Loucy (cell line): Measurements from ENCODE around the gene PIP5K1A.
"Not testable (repeated sequence)": the region's sequence is repeated elsewhere in the genome, so short reads cannot be mapped to it uniquely, and the experiment has no call there.

Experiments used
- H2AFZ ChIP-seq: fragments of 200-600 bp; sonication (generic); 2 replicates; pipeline ENCODE4 v1.6.0; 2016; ENCODE audit warnings: antibody characterized with exemption, mild to moderate bottlenecking, low read length, moderate library complexity
- H3F3A ChIP-seq: fragments of 200-600 bp; 2 replicates; pipeline ENCODE4 v1.6.0; 2016; ENCODE audit warnings: antibody characterized with exemption, low read depth, mild to moderate bottlenecking
- H3K27me3 ChIP-seq: fragments of 200-600 bp; sonication (generic); 2 replicates; pipeline ENCODE4 v1.6.1; 2014; ENCODE audit warnings: low read length, mild to moderate bottlenecking; ENCODE audit not compliant: insufficient read depth, poor library complexity, severe bottlenecking
- H3K36me3 ChIP-seq: fragments of 200-600 bp; sonication (generic); 2 replicates; pipeline ENCODE4 v1.6.1; 2016; ENCODE audit warnings: low read length; ENCODE audit not compliant: insufficient read depth
- H3K4me1 ChIP-seq: fragments of 200-600 bp; sonication (generic); 2 replicates; pipeline ENCODE4 v1.5.1; 2014; ENCODE audit warnings: low read length, mild to moderate bottlenecking; ENCODE audit not compliant: insufficient read depth, poor library complexity, severe bottlenecking
- H3K4me2 ChIP-seq: fragments of 200-600 bp; sonication (generic); 2 replicates; pipeline ENCODE4 v1.6.0; 2014; ENCODE audit warnings: antibody characterized with exemption, low read length, low read depth, mild to moderate bottlenecking; ENCODE audit not compliant: poor library complexity, severe bottlenecking
- H3K4me3 ChIP-seq: fragments of 200-600 bp; sonication (generic); 2 replicates; pipeline ENCODE4 v1.5.1; 2014; ENCODE audit warnings: low read length, mild to moderate bottlenecking, mixed read lengths; ENCODE audit not compliant: poor library complexity, severe bottlenecking
- H3K79me2 ChIP-seq: fragments of 200-600 bp; sonication (generic); 2 replicates; pipeline ENCODE4 v1.6.1; 2014; ENCODE audit warnings: low read length; ENCODE audit not compliant: insufficient read depth
- H3K9ac ChIP-seq: fragments of 200-600 bp; sonication (generic); 2 replicates; pipeline ENCODE4 v1.6.0; 2014; ENCODE audit warnings: mild to moderate bottlenecking, low read depth, low read length, moderate library complexity; ENCODE audit not compliant: poor library complexity, severe bottlenecking
- H3K9me2 ChIP-seq: fragments of 200-600 bp; sonication (generic); replicated peaks from 2 replicates; pipeline ENCODE4 v1.6.1; 2016; ENCODE audit warnings: low read depth, low read length, mixed read lengths
- H3K9me3 ChIP-seq: fragments of 200-600 bp; sonication (generic); 2 replicates; pipeline ENCODE4 v1.6.1; 2014; ENCODE audit warnings: mild to moderate bottlenecking, antibody characterized with exemption, low read length, low read depth; ENCODE audit not compliant: insufficient read depth
- H4K20me1 ChIP-seq: fragments of 200-600 bp; sonication (generic); 2 replicates; pipeline ENCODE4 v1.6.0; 2014; ENCODE audit warnings: antibody characterized with exemption, low read length, mild to moderate bottlenecking; ENCODE audit not compliant: insufficient read depth, poor library complexity, severe bottlenecking
- CTCF ChIP-seq: fragments of 200-600 bp; sonication (generic); conservative IDR thresholded peaks from 2 replicates; pipeline ENCODE4 v1.5.1; 2014; ENCODE audit warnings: mild to moderate bottlenecking, antibody characterized with exemption, low read length
- EZH2phosphoT487 ChIP-seq: fragments of 200-600 bp; IDR thresholded peaks from 2 replicates; pipeline ENCODE4 v1.6.1; 2018; ENCODE audit warnings: antibody characterized with exemption, mild to moderate bottlenecking, moderate library complexity, borderline replicate concordance

PIP5K1A gene

DNA sequence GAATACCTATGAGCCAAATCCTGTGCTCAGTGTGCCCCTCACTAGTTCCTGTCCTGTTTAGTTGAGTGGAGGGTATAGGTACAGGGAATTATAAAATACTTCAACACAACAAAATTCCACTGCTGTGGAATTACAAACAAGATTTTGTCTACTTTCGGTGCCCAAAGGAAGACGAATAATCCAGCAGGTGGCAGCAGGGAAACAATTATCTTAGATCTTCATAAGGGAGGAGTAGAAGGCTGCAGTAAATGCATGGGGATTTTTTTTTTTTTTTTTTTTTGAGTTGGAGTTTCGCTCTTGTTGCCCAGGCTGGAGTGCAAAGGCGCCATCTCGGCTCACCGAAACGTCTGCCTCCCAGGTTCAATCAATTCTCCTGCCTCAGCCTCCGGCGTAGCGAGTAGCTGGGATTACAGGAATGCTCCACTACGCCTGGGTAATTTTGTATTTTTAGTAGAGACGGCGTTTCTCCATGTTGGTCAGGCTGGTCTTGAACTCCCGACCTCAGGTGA, 2.0 kb upstream of the PIP5K1A start:
- peak overlapping the region; percentile 71 for H3K4me2 ChIP-seq
- no peaks in the 10 kb centered on the region for H3K9me3 ChIP-seq
- no peaks in the 10 kb centered on the region for H3K9me2 ChIP-seq
- peaks cover 21% of the 10 kb centered on the region for H4K20me1 ChIP-seq
- peak overlapping the region; percentile 60 for H3K4me3 ChIP-seq
- no peaks in the 10 kb centered on the region for H3K27me3 ChIP-seq
- H3K9ac ChIP-seq = no peak overlapping the region
- peaks cover 28% of the 10 kb centered on the region for H3K79me2 ChIP-seq
- H3F3A ChIP-seq = no peaks in the 10 kb centered on the region; the same call in 1 of the 2 replicates
- H3K4me1 ChIP-seq = peaks cover 21% of the 10 kb centered on the region
- peak overlapping the region; percentile 74 for H2AFZ ChIP-seq
- TF ChIP-seq CTCF (peak; percentile 69), EZH2phosphoT487 (no peak)
- no peaks in the 10 kb centered on the region for H3K36me3 ChIP-seq

- peaks cover 43% of the 10 kb centered on the region for H3K79me2 ChIP-seq
- no peaks in the 10 kb centered on the region for H3K9me3 ChIP-seq
- H4K20me1 ChIP-seq = peaks cover 33% of the 10 kb centered on the region
- no peaks in the 10 kb centered on the region for H3K9me2 ChIP-seq
- no peaks in the 10 kb centered on the region for H3K27me3 ChIP-seq
- H3K9ac ChIP-seq = peak overlapping the region; percentile 84
- peak overlapping the region; percentile 86 for H3K4me3 ChIP-seq
- peak overlapping the region; percentile 98 for H2AFZ ChIP-seq
- H3K4me1 ChIP-seq = peaks cover 36% of the 10 kb centered on the region
- TF ChIP-seq CTCF (no peak), EZH2phosphoT487 (no peak)
- peak overlapping the region; percentile 97 for H3K4me2 ChIP-seq
- no peaks in the 10 kb centered on the region; the same call in 1 of the 2 replicates for H3F3A ChIP-seq
- 0 out of 2 replicates have a peak, but pooled peaks cover under 1% of the 10 kb centered on the region for H3K36me3 ChIP-seq
Observed at GRCh38 chr1:151197863-151198253, 494 bp upstream of the PIP5K1A start.

GRCh38 chr1:151199873-151200581, 1.7 kb downstream of the PIP5K1A start:
- H3K79me2 ChIP-seq = peaks cover 65% of the 10 kb centered on the region
- H3K9me3 ChIP-seq = no peaks in the 10 kb centered on the region
- H3K27me3 ChIP-seq = no peaks in the 10 kb centered on the region
- TF ChIP-seq CTCF (no peak), EZH2phosphoT487 (no peak)
- peak overlapping the region; percentile 97 for H3K4me2 ChIP-seq
- peaks cover 51% of the 10 kb centered on the region for H3K4me1 ChIP-seq
- no peaks in the 10 kb centered on the region for H3K9me2 ChIP-seq
- H3F3A ChIP-seq = no peaks in the 10 kb centered on the region
- H3K36me3 ChIP-seq = peaks cover 7% of the 10 kb centered on the region; the same call in 1 of the 2 replicates
- no peak overlapping the region for H2AFZ ChIP-seq
- H4K20me1 ChIP-seq = peaks cover 54% of the 10 kb centered on the region
- H3K4me3 ChIP-seq = peak overlapping the region; percentile 86
- peak overlapping the region; percentile 84 for H3K9ac ChIP-seq

DNA sequence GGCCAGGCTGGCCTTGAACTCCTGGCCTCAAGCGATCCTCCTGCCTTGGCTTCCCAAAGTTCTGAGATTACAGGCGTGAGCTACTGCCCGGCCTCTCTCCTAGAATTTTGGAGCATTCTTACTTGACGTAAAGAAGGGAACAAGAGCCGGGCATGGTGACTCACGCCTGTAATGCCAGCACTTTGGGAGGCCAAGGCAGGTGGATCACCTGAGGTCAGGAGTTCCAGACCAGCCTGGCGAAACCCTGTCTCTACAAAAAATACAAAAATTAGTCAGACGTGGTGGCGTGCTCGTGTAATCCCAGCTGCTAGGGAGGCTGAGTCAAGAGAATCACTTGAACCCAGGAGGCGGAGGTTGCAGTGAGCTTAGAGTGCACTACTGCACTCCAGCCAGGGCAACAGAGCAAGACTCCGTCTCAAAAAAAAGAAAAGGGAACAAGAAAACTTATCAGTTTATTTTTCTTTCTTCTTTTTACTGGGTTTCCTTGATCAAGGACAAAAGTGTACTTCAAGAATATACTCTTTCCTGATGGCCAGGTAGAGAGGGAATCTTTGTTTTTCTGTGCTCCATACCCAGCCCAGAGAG, 7.1 kb downstream of the PIP5K1A start:
- H3K79me2 ChIP-seq = peaks cover 82% of the 10 kb centered on the region
- peak overlapping the region; percentile 54 for H3K4me2 ChIP-seq
- H3K36me3 ChIP-seq = peaks cover 29% of the 10 kb centered on the region; the same call in 1 of the 2 replicates

More for the DNA sequence above, 7.1 kb downstream of the PIP5K1A start:
- H3K4me1 ChIP-seq = peaks cover 45% of the 10 kb centered on the region
- not testable (repeated sequence) for H3F3A ChIP-seq, H2AFZ ChIP-seq, H3K27me3 ChIP-seq, H3K9ac ChIP-seq, H3K9me2 ChIP-seq, H3K9me3 ChIP-seq, H3K4me3 ChIP-seq
- peaks cover 56% of the 10 kb centered on the region for H4K20me1 ChIP-seq
